ENCODE measurements around the gene UBAP1L. TPM values are rescaled to one million over a fixed set of nuclear protein-coding genes. Genes with fewer than 3 reads are reported as not detected.

The UBAP1L gene
- total RNA-seq, 1 donor from 2014 or later, result 1.2 TPM

GRCh38 chr15:65083262-65083701, 31.7 kb downstream of the UBAP1L start:
- H3K4me3 ChIP-seq (ENCODE audit: low read depth, low read length), result no peak overlapping the region
- no peaks in the 10 kb centered on the region for H3K36me3 ChIP-seq (ENCODE audit: control insufficient read depth, insufficient read depth, low read length)
- H3K27me3 ChIP-seq (ENCODE audit: control insufficient read depth, insufficient read depth, low read length), result peaks cover 49% of the 10 kb centered on the region
- DNase-seq (ENCODE audit: low read depth), result no peak
- TF ChIP-seq CTCF (IDR thresholded peaks at IDR 0.05; ENCODE audit: insufficient read depth, low read length, poor library complexity, severe bottlenecking), result peak; percentile 47

- H3K27me3 ChIP-seq (ENCODE audit: control insufficient read depth, insufficient read depth, low read length), result peaks cover 57% of the 10 kb centered on the region
- no peak for TF ChIP-seq CTCF (IDR thresholded peaks at IDR 0.05; ENCODE audit: insufficient read depth, low read length, poor library complexity, severe bottlenecking)
- H3K4me3 ChIP-seq (ENCODE audit: low read depth, low read length), result no peak overlapping the region
- no peaks in the 10 kb centered on the region for H3K36me3 ChIP-seq (ENCODE audit: control insufficient read depth, insufficient read depth, low read length)
- DNase-seq (ENCODE audit: low read depth), result no peak
These were observed 32.6 kb downstream of the UBAP1L start for GRCh38 chr15:65082303-65082953.

GRCh38 chr15:65081758-65082157, 33.2 kb downstream of the UBAP1L start:
- no peak for TF ChIP-seq CTCF (IDR thresholded peaks at IDR 0.05; ENCODE audit: insufficient read depth, low read length, poor library complexity, severe bottlenecking)
- Histone ChIP-seq H3K4me3 (ENCODE audit: low read depth, low read length) (no peak overlapping the region), H3K36me3 (ENCODE audit: control insufficient read depth, insufficient read depth, low read length) (no peaks in the 10 kb centered on the region), H3K27me3 (ENCODE audit: control insufficient read depth, insufficient read depth, low read length) (peaks cover 64% of the 10 kb centered on the region)
- DNase-seq (ENCODE audit: low read depth), result no peak

- Histone ChIP-seq H3K36me3 (ENCODE audit: control insufficient read depth, insufficient read depth, low read length) (no peaks in the 10 kb centered on the region), H3K4me3 (ENCODE audit: low read depth, low read length) (no peak overlapping the region), H3K27me3 (ENCODE audit: control insufficient read depth, insufficient read depth, low read length) (peaks cover 67% of the 10 kb centered on the region)
- no peak for TF ChIP-seq CTCF (IDR thresholded peaks at IDR 0.05; ENCODE audit: insufficient read depth, low read length, poor library complexity, severe bottlenecking)
- no peak for DNase-seq (ENCODE audit: low read depth)
These were observed 33.7 kb downstream of the UBAP1L start for GRCh38 chr15:65081270-65081669.

GRCh38 chr15:65079580-65079979, 35.4 kb downstream of the UBAP1L start:
- Histone ChIP-seq H3K27me3 (ENCODE audit: control insufficient read depth, insufficient read depth, low read length) (peaks cover 53% of the 10 kb centered on the region), H3K36me3 (ENCODE audit: control insufficient read depth, insufficient read depth, low read length) (no peaks in the 10 kb centered on the region), H3K4me3 (ENCODE audit: low read depth, low read length) (no peak overlapping the region)
- no peak for DNase-seq (ENCODE audit: low read depth)
- TF ChIP-seq CTCF (IDR thresholded peaks at IDR 0.05; ENCODE audit: insufficient read depth, low read length, poor library complexity, severe bottlenecking), result no peak

- Histone ChIP-seq H3K27me3 (ENCODE audit: control insufficient read depth, insufficient read depth, low read length) (peaks cover 41% of the 10 kb centered on the region), H3K4me3 (ENCODE audit: low read depth, low read length) (no peak overlapping the region), H3K36me3 (ENCODE audit: control insufficient read depth, insufficient read depth, low read length) (no peaks in the 10 kb centered on the region)
- no peak for DNase-seq (ENCODE audit: low read depth)
- TF ChIP-seq CTCF (IDR thresholded peaks at IDR 0.05; ENCODE audit: insufficient read depth, low read length, poor library complexity, severe bottlenecking), result peak; percentile 85
These were observed 37.0 kb downstream of the UBAP1L start for GRCh38 chr15:65077981-65078352.

Data from kidney epithelial cell (primary cell).